ENCODE measurements around the gene MAD1L1.

GRCh38 chr7:2244404-2244995 is 11.8 kb upstream of the MAD1L1 start:
- TF ChIP-seq EZH2 (IDR thresholded peaks at IDR 0.05; ENCODE audit: borderline replicate concordance, low read depth, low read length, severe bottlenecking) (no peak), CTCF (IDR thresholded peaks at IDR 0.05; ENCODE audit: borderline replicate concordance, extremely low read depth, low read length, poor library complexity, severe bottlenecking) (no peak)

All from DND-41 (cell line).